ENCODE measurements around the gene METTL13.

The METTL13 gene

DNA sequence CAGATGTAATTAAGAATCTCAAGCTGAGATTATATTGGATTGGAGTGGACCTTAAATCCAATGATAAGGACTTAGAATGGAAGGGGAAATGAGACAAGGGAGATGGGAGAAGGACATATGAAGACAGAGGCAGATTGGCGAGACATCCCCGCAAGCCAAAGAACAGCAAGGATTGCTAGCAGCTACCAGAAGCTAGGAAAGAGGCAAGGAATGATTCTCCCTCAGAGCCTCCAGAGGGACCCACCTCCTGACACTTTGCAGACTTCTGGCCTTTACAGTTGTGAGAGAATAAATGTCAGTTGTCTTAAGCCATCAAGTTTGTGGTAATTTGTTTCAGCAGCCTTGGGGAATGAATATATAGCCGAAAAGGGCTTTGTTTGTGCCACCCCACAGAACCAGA lies 20.7 kb downstream of the METTL13 start:
- no peak for DNase-seq (ENCODE audit: extremely low read depth in 1 of 2, low read depth in 1 of 2)

GRCh38 chr1:171803045-171803444 lies 21.6 kb downstream of the METTL13 start:
- no peak for DNase-seq (ENCODE audit: extremely low read depth in 1 of 2, low read depth in 1 of 2)

GRCh38 chr1:171803461-171804022 lies 22.1 kb downstream of the METTL13 start:
- no peak for DNase-seq (ENCODE audit: extremely low read depth in 1 of 2, low read depth in 1 of 2)

- no peak for DNase-seq (ENCODE audit: extremely low read depth in 1 of 2, low read depth in 1 of 2)
Measured at GRCh38 chr1:171805395-171806115, 24.1 kb downstream of the METTL13 start.

GRCh38 chr1:171807556-171807955 lies 26.1 kb downstream of the METTL13 start:
- no peak for DNase-seq (ENCODE audit: extremely low read depth in 1 of 2, low read depth in 1 of 2)

GRCh38 chr1:171809834-171810233 lies 28.4 kb downstream of the METTL13 start:
- DNase-seq (ENCODE audit: extremely low read depth in 1 of 2, low read depth in 1 of 2): no peak

DNA sequence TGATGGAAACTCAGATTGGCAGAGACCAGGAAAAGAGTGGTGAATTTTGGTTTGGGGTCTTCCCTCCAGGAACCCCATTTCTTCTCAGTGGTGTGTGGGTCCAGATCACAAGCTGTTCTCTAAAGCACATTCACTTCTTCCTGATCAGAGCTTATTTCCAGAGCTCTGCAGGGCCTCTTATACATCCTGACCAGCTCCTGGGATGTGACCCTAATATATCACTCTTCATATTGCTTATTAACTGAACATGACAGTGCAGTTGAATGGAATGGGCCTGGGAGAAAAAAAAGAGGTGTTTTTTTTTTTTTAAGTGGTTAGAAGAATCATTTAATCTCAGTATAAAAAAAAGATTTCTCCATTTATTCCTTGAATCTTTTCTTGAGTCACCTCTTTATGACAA lies 30.2 kb downstream of the METTL13 start:
- no peak for DNase-seq (ENCODE audit: extremely low read depth in 1 of 2, low read depth in 1 of 2)

GRCh38 chr1:171814692-171815091 lies 33.2 kb downstream of the METTL13 start:
- no peak for DNase-seq (ENCODE audit: extremely low read depth in 1 of 2, low read depth in 1 of 2)

DNA sequence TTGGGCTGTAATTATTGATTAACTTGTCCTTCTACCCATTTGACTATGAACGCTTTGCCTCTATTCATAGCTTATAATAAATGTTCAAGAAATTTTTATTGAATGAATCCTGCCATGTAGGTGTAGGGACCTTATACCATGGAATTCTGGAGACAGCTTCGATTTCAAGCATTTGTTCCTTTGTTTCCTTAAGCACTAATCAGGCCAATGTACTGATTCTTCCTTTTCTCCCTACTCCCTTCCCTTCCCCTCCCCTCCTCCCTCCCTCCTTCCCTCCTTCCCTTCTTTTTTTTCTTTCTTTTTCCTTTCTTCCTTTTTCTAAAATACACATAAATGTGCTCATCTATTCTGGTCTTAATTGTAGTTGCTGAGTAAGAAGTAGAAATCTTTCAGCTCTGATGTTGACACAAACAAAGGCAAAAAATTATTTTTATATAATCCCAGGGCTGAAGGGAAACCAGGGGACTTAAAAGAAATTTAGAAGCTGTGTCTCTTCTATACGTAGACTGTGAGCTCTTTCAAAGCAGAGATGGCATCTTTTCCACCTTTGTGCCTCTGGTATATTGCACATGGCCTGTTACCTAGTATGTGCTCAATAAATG lies 34.9 kb downstream of the METTL13 start:
- DNase-seq (ENCODE audit: extremely low read depth in 1 of 2, low read depth in 1 of 2): no peak

DNA sequence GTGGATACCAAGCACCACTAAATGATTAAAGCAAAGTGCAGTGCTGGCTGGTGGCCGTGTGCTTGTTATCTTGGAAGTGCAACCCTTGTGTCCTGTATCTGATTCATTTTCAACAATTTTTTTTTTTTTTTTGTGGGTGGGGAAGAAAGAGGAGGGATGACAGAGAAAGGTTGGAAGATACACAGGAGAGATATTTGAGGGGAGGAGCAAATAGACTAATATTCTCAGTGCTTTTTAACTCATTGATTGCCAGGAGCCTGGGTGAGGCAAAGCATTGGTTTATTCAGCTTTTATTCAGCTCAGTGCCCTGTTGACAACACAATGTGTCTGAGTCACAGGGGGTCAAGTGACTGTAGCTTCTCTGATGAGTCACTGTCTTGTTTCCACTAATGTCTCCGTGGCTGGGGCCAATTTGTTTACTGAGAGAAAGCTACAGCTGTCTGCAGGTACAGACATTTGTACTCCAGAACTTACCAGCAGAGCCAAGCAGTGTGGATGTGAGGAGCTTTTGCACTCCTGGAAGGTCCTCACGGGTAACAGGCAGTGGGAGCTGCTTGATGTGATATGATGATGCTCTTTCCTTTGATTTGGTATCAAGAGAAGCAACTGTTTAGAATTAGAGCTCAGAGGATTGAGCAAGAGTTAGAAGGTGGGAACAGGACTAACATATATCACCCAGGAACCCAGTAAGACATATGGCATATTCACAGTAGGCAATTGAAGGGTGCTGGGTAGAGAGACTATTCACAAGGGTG lies 36.2 kb downstream of the METTL13 start:
- no peak for DNase-seq (ENCODE audit: extremely low read depth in 1 of 2, low read depth in 1 of 2)

DNA sequence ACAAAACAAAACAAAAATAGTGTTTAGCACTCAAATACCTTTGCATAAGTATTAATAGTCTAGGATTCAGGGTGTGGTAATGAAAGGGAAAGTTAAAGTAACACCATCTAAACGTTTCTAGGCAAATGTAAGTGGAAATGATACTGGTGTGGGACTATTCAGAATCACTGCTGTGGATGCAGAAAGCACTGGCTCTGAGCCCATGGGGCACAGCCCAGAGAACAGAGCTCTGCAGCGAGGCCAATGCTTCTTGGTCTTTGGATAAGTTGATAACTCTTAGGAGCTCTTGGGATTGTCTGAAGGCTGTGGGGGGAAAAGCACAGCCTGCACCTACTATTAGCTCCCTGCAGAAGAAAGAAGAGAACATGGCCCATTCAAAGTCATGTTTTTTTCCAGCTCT lies 38.5 kb downstream of the METTL13 start:
- no peak for DNase-seq (ENCODE audit: extremely low read depth in 1 of 2, low read depth in 1 of 2)

- DNase-seq (ENCODE audit: extremely low read depth in 1 of 2, low read depth in 1 of 2): no peak
Measured at GRCh38 chr1:171826973-171827372, 45.5 kb downstream of the METTL13 start.

GRCh38 chr1:171828794-171829193 lies 47.3 kb downstream of the METTL13 start:
- no peak for DNase-seq (ENCODE audit: extremely low read depth in 1 of 2, low read depth in 1 of 2)

DNA sequence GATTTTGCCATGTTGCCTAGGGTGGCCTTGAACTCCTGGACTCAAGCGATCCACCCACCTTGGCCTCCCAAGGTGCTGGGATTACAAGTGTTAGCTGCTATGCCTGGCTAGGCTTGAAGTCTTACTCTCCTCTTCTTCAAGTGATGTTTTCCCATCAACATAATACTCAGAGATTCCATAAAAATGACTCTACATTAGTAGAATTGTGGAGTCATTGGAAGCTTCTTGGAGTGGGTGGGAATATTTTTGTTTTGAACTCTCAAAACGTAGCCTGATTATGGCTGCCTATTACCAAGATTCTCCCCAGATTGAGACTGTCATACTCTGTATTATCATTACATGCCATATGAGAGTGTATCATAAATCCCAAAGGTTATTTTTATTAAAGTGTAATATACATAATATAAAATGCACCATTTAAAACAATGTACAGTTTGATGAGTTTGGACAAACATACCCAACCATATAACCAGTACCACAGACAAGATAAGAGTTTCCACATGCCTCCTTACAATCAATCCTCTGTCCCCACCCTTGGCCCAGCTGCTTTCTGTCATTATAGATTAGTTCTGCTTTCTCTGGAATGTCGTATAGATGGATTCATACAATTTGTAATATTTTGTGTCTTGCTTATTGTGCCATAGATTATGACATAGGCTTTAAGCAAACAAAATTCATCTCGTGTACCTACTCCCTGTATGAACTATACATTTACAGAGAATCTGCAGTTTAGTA lies 51.8 kb downstream of the METTL13 start:
- no peak for DNase-seq (ENCODE audit: extremely low read depth in 1 of 2, low read depth in 1 of 2)

DNA sequence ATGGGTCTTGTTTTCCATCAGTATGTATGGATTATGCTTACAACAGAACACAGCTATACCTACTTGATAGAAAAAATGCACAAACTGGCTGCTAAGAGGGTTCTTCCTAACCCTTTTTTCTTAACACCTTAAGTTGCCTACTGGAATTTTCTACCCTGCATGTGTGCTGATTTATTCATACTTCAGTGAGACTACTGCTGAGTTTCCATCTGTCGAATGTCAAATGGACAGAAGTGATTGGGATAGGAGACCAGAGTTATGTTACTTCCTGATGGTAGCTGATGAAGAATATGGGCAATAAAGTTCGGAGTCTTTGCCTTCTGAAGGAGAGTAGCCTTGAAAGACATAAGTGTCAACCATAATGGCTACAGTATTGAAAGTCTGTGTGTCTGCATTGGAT lies 53.4 kb downstream of the METTL13 start:
- no peak for DNase-seq (ENCODE audit: extremely low read depth in 1 of 2, low read depth in 1 of 2)

DNA sequence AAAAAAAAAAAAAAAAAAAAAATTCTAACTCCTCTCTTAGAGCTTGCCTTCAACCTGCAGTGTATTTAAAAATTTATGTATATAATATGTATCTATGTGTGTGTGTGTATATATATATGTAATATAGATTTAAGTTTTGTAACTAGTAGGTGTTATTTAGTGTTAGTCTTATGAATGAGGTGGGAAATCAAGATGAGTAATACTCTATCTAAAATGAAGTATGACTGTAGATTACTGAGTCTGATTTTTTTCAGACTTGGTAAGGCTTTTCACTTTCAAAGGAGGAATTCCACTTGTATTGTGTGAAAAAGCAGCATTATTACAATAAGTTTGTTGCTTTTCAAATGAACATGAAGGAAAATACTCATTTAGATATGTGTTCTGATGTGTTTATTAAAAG lies 54.4 kb downstream of the METTL13 start:
- no peak for DNase-seq (ENCODE audit: extremely low read depth in 1 of 2, low read depth in 1 of 2)

GRCh38 chr1:171841050-171841910 lies 59.8 kb downstream of the METTL13 start, which contains the start of gene DNM3:
Gene DNM3 (plus strand): TSS chr1:171841498. CDS start chr1:171841657, 159 bp downstream.
- peak; percentile 22 to 71 for DNase-seq (ENCODE audit: extremely low read depth in 1 of 2, low read depth in 1 of 2)

DNA sequence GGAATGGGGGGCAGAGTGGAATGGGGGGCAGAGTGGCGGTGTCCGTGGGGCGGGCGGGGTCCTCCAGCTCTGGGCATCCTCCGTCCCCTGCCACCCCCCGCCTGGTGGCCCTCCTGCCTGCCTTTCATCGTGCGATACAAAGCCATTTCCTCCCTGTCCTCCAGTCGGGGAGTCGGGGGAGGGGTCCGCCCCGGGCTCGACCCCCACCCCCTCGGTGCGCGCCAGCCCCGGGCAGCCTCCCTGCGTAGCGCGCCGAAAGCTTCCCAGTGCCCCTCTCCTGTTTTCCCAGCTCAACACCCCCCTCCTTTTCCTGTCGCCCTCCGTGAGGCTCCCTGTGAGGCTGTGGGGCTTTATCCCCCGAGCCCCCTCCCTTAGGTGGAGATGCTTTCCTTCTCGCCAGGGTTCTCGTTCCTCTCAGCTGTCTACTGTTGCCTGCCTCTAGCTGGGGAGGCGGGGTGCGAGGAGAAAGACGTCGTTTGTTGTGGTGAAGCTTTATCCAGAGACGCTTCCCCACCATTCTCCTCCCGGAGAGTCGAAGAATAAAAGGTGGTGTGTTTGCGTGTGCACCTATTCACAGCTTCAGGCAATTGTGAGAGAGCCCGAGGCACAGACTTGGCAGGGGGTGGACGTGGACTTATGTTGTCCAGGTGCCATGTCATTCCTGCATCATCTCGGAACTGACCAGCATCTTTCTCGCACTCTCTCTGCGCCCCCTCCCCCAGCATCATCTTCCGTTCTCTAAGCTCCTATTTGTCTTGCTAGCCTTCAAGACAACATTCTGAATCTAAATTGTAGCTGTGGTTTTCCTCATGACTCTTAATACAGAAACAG lies 60.7 kb downstream of the METTL13 start:
- DNase-seq (ENCODE audit: extremely low read depth in 1 of 2, low read depth in 1 of 2): no peak

GRCh38 chr1:171844381-171844780 lies 62.9 kb downstream of the METTL13 start:
- no peak for DNase-seq (ENCODE audit: extremely low read depth in 1 of 2, low read depth in 1 of 2)
